K562 (cell line): ENCODE data around the gene KHSRP. TPM values are rescaled to one million over a fixed set of nuclear protein-coding genes. Genes with fewer than 3 reads are reported as not detected.
A peak's percentile ranks its signal among the peaks of the same experiment; 100 is the strongest.

ENCODE experiments used
- ADNP ChIP-seq: fragments of 200-800 bp; sonication (Bioruptor generic); IDR thresholded peaks from 2 replicates; pipeline ENCODE4 v1.6.1; 2016; ENCODE audit warnings: missing genetic modification characterization, missing compliant biosample characterization
- CHD2 ChIP-seq: IDR thresholded peaks from 2 replicates; pipeline ENCODE4 v1.6.1; 2011; ENCODE audit warnings: low read depth, low read length
- NEUROD1 ChIP-seq: fragments of 150-350 bp; IDR thresholded peaks from 2 replicates; pipeline ENCODE4 v1.6.1; 2014; ENCODE audit warnings: borderline replicate concordance, low read length, low read depth; ENCODE audit not compliant: partially characterized antibody
- NFRKB ChIP-seq: fragments of 450-650 bp; IDR thresholded peaks from 2 replicates; pipeline ENCODE4 v1.6.1; 2016; ENCODE audit warnings: low read depth
- PBX2 ChIP-seq, 2 experiments: IDR thresholded peaks in 1 of 2; conservative IDR thresholded peaks in 1 of 2; 2 replicates each; pipeline ENCODE4 v1.6.1; 2016; ENCODE audit warnings: low read depth in 2 of 2, mild to moderate bottlenecking in 1 of 2, missing compliant biosample characterization in 1 of 2, missing genetic modification characterization in 1 of 2, moderate library complexity in 1 of 2
- POLR3A ChIP-seq: IDR thresholded peaks from 2 replicates; pipeline ENCODE4 v1.6.1; 2011; ENCODE audit warnings: borderline replicate concordance, mild to moderate bottlenecking, moderate library complexity; ENCODE audit not compliant: insufficient read length, insufficient read depth; ENCODE audit errors: extremely low read depth
- PYGO2 ChIP-seq: fragments of 450-650 bp; IDR thresholded peaks from 2 replicates; pipeline ENCODE4 v1.6.1; 2016; ENCODE audit warnings: mild to moderate bottlenecking, missing genetic modification characterization, moderate library complexity, missing compliant biosample characterization
- RAD21 ChIP-seq, 2 experiments: fragments of 250-450 bp in 1 of 2; fragments of 450-650 bp in 1 of 2; sonication (Bioruptor Pico) in 1 of 2; formaldehyde crosslinking in 1 of 2; IDR thresholded peaks in 1 of 2; conservative IDR thresholded peaks in 1 of 2; 2 replicates each; pipeline versions ENCODE4 v1.4.0 to v1.8.0; 2020 to 2022; ENCODE audit warnings: mild to moderate bottlenecking in 2 of 2, moderate library complexity in 1 of 2
- RBFOX2 ChIP-seq: fragments of 200-400 bp; formaldehyde crosslinking; IDR thresholded peaks from 2 replicates; pipeline ENCODE4 v1.6.1; 2017; ENCODE audit warnings: low read depth, mild to moderate bottlenecking, low read length, moderate library complexity
- RFX5 ChIP-seq: IDR thresholded peaks from 2 replicates; pipeline ENCODE4 v1.6.1; 2011; ENCODE audit warnings: low read depth, mild to moderate bottlenecking, improper control_type of control experiment, low read length
- SREBF2 ChIP-seq: sonication (generic); formaldehyde crosslinking; IDR thresholded peaks from 2 replicates; pipeline ENCODE4 v1.4.0; 2020; ENCODE audit warnings: mild to moderate bottlenecking, missing genetic modification reagents
- STAT5A ChIP-seq: IDR thresholded peaks from 2 replicates; pipeline ENCODE4 v1.6.1; 2012; ENCODE audit warnings: low read length, inconsistent platforms, borderline replicate concordance
- THRAP3 ChIP-seq: fragments of 450-650 bp; IDR thresholded peaks from 2 replicates; pipeline ENCODE4 v1.6.1; 2016; ENCODE audit warnings: mild to moderate bottlenecking, inconsistent platforms, borderline replicate concordance
- TRIM24 ChIP-seq, 2 experiments: fragments of 450-650 bp; IDR thresholded peaks; 2 replicates each; pipeline ENCODE4 v1.6.1; 2016
- XRCC4 ChIP-seq: IDR thresholded peaks from one replicate; pipeline ENCODE4 v1.6.1; 2011; ENCODE audit not compliant: insufficient read depth, insufficient read length; ENCODE audit errors: extremely low read depth
- ZMIZ1 ChIP-seq, 2 experiments: fragments of 150-350 bp in 1 of 2; IDR thresholded peaks; 2 replicates each; pipeline ENCODE4 v1.6.1; 2012 to 2016; ENCODE audit warnings: low read depth in 2 of 2, low read length in 2 of 2, mild to moderate bottlenecking in 1 of 2, moderate library complexity in 1 of 2
- ZNF121 ChIP-seq: sonication (generic); formaldehyde crosslinking; conservative IDR thresholded peaks from 2 replicates; pipeline ENCODE4 v1.8.0; 2022; ENCODE audit warnings: missing genetic modification reagents
- ZNF146 ChIP-seq: IDR thresholded peaks from one replicate; pipeline ENCODE4 v1.6.1; 2018; ENCODE audit warnings: missing compliant biosample characterization; ENCODE audit not compliant: unreplicated experiment
- ZSCAN29 ChIP-seq: fragments of 450-650 bp; IDR thresholded peaks from 2 replicates; pipeline ENCODE4 v1.6.1; 2017
- polyA plus RNA-seq, 8 experiments: library from polyadenylated mRNA; depleted of rRNA in 4 of 8; stranded (reverse) in 5 of 8; unstranded in 3 of 8; fragments of >200 nt; fragmentation: Nextera tagmentation in 2 of 8; fragmentation: Illumina TruSeq in 1 of 8; extraction: Ambion mirVana in 2 of 8; extraction: Trizol in 1 of 8; gene quantifications; 2 replicates each; pipeline versions ENCODE4 v1.2.1 to v1.2.3, GENCODE V29; 2011 to 2014; ENCODE audit warnings: inconsistent platforms in 1 of 8, missing spikeins in 1 of 8
- total RNA-seq, 7 experiments: library from RNA; depleted of rRNA in 6 of 7; stranded (reverse); fragments of >200 nt in 6 of 7; fragmentation: Illumina TruSeq in 2 of 7; extraction: Trizol in 2 of 7; gene quantifications; 2 replicates each; pipeline versions ENCODE4 v1.2.1 to v1.2.3, GENCODE V29; 2011 to 2021; ENCODE audit warnings: low replicate concordance in 1 of 7
- TF ChIP-seq, protein P1 (sequence below): sonication (generic); formaldehyde crosslinking; IDR thresholded peaks from 2 replicates; pipeline ENCODE4 v1.8.1; 2023; ENCODE audit warnings: mild to moderate bottlenecking, missing genetic modification reagents

KHSRP gene
- total and polyA plus RNA-seq, 9 of the 15 experiments (the other 6 are each of a cell fraction or from before 2014, with no cell fraction given), result 4.2 to 564 (median 139) TPM

GRCh38 chr19:6429419-6430221 is 5.0 kb upstream of the KHSRP start (continued):
- no peak for TF ChIP-seq TRIM24 (IDR thresholded peaks at IDR 0.05)
- no peak for TF ChIP-seq ZNF146 (CRISPR knock-in tag)
- TF ChIP-seq, protein P1, sequence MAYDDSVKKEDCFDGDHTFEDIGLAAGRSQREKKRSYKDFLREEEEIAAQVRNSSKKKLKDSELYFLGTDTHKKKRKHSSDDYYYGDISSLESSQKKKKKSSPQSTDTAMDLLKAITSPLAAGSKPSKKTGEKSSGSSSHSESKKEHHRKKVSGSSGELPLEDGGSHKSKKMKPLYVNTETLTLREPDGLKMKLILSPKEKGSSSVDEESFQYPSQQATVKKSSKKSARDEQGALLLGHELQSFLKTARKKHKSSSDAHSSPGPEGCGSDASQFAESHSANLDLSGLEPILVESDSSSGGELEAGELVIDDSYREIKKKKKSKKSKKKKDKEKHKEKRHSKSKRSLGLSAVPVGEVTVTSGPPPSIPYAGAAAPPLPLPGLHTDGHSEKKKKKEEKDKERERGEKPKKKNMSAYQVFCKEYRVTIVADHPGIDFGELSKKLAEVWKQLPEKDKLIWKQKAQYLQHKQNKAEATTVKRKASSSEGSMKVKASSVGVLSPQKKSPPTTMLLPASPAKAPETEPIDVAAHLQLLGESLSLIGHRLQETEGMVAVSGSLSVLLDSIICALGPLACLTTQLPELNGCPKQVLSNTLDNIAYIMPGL (CRISPR knock-in tag), result no peak
- TF ChIP-seq ZSCAN29, result no peak
- TF ChIP-seq RBFOX2, result peak; percentile 62
- no peak for TF ChIP-seq ZMIZ1 (IDR thresholded peaks at IDR 0.05; ENCODE audit: low read depth in 2 of 2, low read length in 2 of 2)
- TF ChIP-seq NEUROD1, result no peak
- TF ChIP-seq PBX2 (CRISPR knock-in tag; IDR thresholded peaks at IDR 0.05; ENCODE audit: low read depth), result no peak
- no peak for TF ChIP-seq PBX2 (tag; conservative IDR thresholded peaks at IDR 0.05; ENCODE audit: low read depth)
- no peak for TF ChIP-seq RAD21 (CRISPR knock-in tag; conservative IDR thresholded peaks at IDR 0.05 in 1 of 2, IDR thresholded peaks at IDR 0.05 in 1 of 2)
- no peak for TF ChIP-seq THRAP3
- TF ChIP-seq RFX5, result no peak
- no peak for TF ChIP-seq ZNF121 (CRISPR knock-in tag)
- TF ChIP-seq ADNP (tag), result no peak
- TF ChIP-seq NFRKB, result no peak
- TF ChIP-seq XRCC4, result no peak
- no peak for TF ChIP-seq CHD2
- TF ChIP-seq STAT5A, result no peak
- TF ChIP-seq SREBF2 (CRISPR knock-in tag), result no peak
- TF ChIP-seq POLR3A, result no peak
- no peak for TF ChIP-seq PYGO2
